Measurements from ENCODE around the gene GK.
A peak's percentile ranks its signal among the peaks of the same experiment; 100 is the strongest.

The GK gene

GRCh38 chrX:30713061-30713525 is 59.9 kb downstream of the GK start:
- no peaks in the 10 kb centered on the region for H3K4me1 ChIP-seq (ENCODE audit: control insufficient read depth, insufficient read depth, low read length)
- H3K36me3 ChIP-seq (ENCODE audit: control insufficient read depth in 2 of 2, insufficient read depth in 1 of 2, low read length in 2 of 2): peaks cover 4 to 44% of the 10 kb centered on the region in 2 experiments; a peak in 2 of 3 replicates
- ChIA-PET CTCF (interaction anchor here (0.7 to 1.4 kb wide), 5 partner anchors 9 to 143 kb away, joined by 3 to 12 read pairs (median 3); no protein-coding TSS in a partner anchor), POLR2A (no interaction called here)
- no peaks in the 10 kb centered on the region for H3K9me3 ChIP-seq (ENCODE audit: control insufficient read depth, insufficient read depth, low read depth, low read length)
- H3K4me3 ChIP-seq (ENCODE audit: low read depth, low read length): no peak overlapping the region
- no peak overlapping the region for H3K27ac ChIP-seq (ENCODE audit: extremely low read depth, low read depth, low read length)
- TF ChIP-seq ZNF654 (tag by site-specific recombination; IDR thresholded peaks at IDR 0.05; ENCODE audit: low read depth) (peak; percentile 59), ZNF660 (tag by site-specific recombination; IDR thresholded peaks at IDR 0.05) (no peak)

DNA sequence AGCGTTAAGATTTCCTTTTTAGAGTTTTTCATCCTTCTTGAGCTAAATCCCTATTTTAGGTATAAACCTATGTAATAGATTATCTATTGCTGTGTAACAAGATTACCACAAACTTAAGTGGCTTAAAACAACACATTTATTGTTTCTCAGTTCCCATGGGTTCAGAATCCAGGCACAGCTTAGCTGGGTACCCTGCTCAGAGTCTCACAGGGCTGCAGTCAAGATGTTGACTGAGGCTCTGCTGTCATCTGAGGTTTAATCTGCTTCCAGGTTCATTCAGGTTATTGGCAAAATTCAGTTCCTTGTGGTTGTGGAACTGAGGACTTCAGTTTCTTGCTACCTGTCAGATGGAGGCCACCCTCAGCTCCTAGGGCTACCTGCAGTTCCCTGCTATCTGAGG is 60.9 kb downstream of the GK start:
- no peak overlapping the region for H3K4me3 ChIP-seq (ENCODE audit: low read depth, low read length)
- TF ChIP-seq ZNF311 (tag by site-specific recombination; IDR thresholded peaks at IDR 0.05; ENCODE audit: borderline replicate concordance) (no peak), ZSCAN30 (tag by site-specific recombination; IDR thresholded peaks at IDR 0.05) (no peak), ZNF621 (tag by site-specific recombination; IDR thresholded peaks at IDR 0.05) (no peak), ZNF785 (tag by site-specific recombination; IDR thresholded peaks at IDR 0.05) (no peak), KLF10 (tag by site-specific recombination; IDR thresholded peaks at IDR 0.05) (no peak), ZNF777 (tag by site-specific recombination; IDR thresholded peaks at IDR 0.05; ENCODE audit: borderline replicate concordance) (no peak), TCF7L2 (IDR thresholded peaks at IDR 0.05; ENCODE audit: borderline replicate concordance, low read depth, low read length) (no peak), BCL11A (tag by site-specific recombination; IDR thresholded peaks at IDR 0.05; ENCODE audit: low read depth) (no peak)
- TF ChIP-seq, protein P1, sequence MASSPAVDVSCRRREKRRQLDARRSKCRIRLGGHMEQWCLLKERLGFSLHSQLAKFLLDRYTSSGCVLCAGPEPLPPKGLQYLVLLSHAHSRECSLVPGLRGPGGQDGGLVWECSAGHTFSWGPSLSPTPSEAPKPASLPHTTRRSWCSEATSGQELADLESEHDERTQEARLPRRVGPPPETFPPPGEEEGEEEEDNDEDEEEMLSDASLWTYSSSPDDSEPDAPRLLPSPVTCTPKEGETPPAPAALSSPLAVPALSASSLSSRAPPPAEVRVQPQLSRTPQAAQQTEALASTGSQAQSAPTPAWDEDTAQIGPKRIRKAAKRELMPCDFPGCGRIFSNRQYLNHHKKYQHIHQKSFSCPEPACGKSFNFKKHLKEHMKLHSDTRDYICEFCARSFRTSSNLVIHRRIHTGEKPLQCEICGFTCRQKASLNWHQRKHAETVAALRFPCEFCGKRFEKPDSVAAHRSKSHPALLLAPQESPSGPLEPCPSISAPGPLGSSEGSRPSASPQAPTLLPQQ (tag by site-specific recombination; IDR thresholded peaks at IDR 0.05): no peak
- no peak overlapping the region for H3K27ac ChIP-seq (ENCODE audit: extremely low read depth, low read depth, low read length)
- peaks cover under 1 to 48% of the 10 kb centered on the region in 2 experiments; a peak in 2 of 3 replicates for H3K36me3 ChIP-seq (ENCODE audit: control insufficient read depth in 2 of 2, insufficient read depth in 1 of 2, low read length in 2 of 2)
- ChIA-PET CTCF (interaction anchor here (0.5 to 1.7 kb wide), 11 partner anchors 13 to 852 kb away, joined by 3 to 12 read pairs (median 3); no protein-coding TSS in a partner anchor), POLR2A (no interaction called here)
- no peaks in the 10 kb centered on the region for H3K4me1 ChIP-seq (ENCODE audit: control insufficient read depth, insufficient read depth, low read length)
- H3K9me3 ChIP-seq (ENCODE audit: control insufficient read depth, insufficient read depth, low read depth, low read length): no peaks in the 10 kb centered on the region

- ChIA-PET POLR2A (no interaction called here), CTCF (interaction anchor here (0.7 to 1.4 kb wide), 3 partner anchors 19 to 146 kb away, joined by 4 to 6 read pairs (median 6); no protein-coding TSS in a partner anchor)
- H3K9me3 ChIP-seq (ENCODE audit: control insufficient read depth, insufficient read depth, low read depth, low read length): no peaks in the 10 kb centered on the region
- H3K27ac ChIP-seq (ENCODE audit: extremely low read depth, low read depth, low read length): no peak overlapping the region
- no peaks in the 10 kb centered on the region for H3K4me1 ChIP-seq (ENCODE audit: control insufficient read depth, insufficient read depth, low read length)
- peaks cover 0 to 57% of the 10 kb centered on the region in 2 experiments; a peak in 1 of 3 replicates for H3K36me3 ChIP-seq (ENCODE audit: control insufficient read depth in 2 of 2, insufficient read depth in 1 of 2, low read length in 2 of 2)
- H3K4me3 ChIP-seq (ENCODE audit: low read depth, low read length): no peak overlapping the region
- TF ChIP-seq, protein P2, sequence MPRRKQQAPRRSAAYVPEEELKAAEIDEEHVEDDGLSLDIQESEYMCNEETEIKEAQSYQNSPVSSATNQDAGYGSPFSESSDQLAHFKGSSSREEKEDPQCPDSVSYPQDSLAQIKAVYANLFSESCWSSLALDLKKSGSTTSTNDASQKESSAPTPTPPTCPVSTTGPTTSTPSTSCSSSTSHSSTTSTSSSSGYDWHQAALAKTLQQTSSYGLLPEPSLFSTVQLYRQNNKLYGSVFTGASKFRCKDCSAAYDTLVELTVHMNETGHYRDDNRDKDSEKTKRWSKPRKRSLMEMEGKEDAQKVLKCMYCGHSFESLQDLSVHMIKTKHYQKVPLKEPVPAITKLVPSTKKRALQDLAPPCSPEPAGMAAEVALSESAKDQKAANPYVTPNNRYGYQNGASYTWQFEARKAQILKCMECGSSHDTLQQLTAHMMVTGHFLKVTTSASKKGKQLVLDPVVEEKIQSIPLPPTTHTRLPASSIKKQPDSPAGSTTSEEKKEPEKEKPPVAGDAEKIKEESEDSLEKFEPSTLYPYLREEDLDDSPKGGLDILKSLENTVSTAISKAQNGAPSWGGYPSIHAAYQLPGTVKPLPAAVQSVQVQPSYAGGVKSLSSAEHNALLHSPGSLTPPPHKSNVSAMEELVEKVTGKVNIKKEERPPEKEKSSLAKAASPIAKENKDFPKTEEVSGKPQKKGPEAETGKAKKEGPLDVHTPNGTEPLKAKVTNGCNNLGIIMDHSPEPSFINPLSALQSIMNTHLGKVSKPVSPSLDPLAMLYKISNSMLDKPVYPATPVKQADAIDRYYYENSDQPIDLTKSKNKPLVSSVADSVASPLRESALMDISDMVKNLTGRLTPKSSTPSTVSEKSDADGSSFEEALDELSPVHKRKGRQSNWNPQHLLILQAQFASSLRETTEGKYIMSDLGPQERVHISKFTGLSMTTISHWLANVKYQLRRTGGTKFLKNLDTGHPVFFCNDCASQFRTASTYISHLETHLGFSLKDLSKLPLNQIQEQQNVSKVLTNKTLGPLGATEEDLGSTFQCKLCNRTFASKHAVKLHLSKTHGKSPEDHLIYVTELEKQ (tag by site-specific recombination; IDR thresholded peaks at IDR 0.05; ENCODE audit: borderline replicate concordance): no peak
- TF ChIP-seq ZNF777 (tag by site-specific recombination; IDR thresholded peaks at IDR 0.05; ENCODE audit: borderline replicate concordance) (no peak), ZNF239 (tag by site-specific recombination; IDR thresholded peaks at IDR 0.05) (no peak), ZNF354C (tag by site-specific recombination; IDR thresholded peaks at IDR 0.05; ENCODE audit: borderline replicate concordance, low read depth) (no peak), ZNF37A (tag by site-specific recombination; IDR thresholded peaks at IDR 0.05) (no peak), ZNF121 (tag by site-specific recombination; IDR thresholded peaks at IDR 0.05) (no peak), ZNF266 (tag by site-specific recombination; IDR thresholded peaks at IDR 0.05; ENCODE audit: low read depth) (no peak), ZNF202 (tag by site-specific recombination; IDR thresholded peaks at IDR 0.05; ENCODE audit: borderline replicate concordance) (no peak), ZNF426 (tag by site-specific recombination; IDR thresholded peaks at IDR 0.05) (no peak), MEIS1 (CRISPR knock-in tag; IDR thresholded peaks at IDR 0.05; ENCODE audit: borderline replicate concordance) (no peak), ZNF211 (tag by site-specific recombination; IDR thresholded peaks at IDR 0.05; ENCODE audit: low read depth) (no peak), ZNF785 (tag by site-specific recombination; IDR thresholded peaks at IDR 0.05) (no peak)
- TF ChIP-seq, protein P3, sequence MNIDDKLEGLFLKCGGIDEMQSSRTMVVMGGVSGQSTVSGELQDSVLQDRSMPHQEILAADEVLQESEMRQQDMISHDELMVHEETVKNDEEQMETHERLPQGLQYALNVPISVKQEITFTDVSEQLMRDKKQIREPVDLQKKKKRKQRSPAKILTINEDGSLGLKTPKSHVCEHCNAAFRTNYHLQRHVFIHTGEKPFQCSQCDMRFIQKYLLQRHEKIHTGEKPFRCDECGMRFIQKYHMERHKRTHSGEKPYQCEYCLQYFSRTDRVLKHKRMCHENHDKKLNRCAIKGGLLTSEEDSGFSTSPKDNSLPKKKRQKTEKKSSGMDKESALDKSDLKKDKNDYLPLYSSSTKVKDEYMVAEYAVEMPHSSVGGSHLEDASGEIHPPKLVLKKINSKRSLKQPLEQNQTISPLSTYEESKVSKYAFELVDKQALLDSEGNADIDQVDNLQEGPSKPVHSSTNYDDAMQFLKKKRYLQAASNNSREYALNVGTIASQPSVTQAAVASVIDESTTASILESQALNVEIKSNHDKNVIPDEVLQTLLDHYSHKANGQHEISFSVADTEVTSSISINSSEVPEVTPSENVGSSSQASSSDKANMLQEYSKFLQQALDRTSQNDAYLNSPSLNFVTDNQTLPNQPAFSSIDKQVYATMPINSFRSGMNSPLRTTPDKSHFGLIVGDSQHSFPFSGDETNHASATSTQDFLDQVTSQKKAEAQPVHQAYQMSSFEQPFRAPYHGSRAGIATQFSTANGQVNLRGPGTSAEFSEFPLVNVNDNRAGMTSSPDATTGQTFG (tag by site-specific recombination; IDR thresholded peaks at IDR 0.05; ENCODE audit: borderline replicate concordance): no peak
- TF ChIP-seq, protein P4, sequence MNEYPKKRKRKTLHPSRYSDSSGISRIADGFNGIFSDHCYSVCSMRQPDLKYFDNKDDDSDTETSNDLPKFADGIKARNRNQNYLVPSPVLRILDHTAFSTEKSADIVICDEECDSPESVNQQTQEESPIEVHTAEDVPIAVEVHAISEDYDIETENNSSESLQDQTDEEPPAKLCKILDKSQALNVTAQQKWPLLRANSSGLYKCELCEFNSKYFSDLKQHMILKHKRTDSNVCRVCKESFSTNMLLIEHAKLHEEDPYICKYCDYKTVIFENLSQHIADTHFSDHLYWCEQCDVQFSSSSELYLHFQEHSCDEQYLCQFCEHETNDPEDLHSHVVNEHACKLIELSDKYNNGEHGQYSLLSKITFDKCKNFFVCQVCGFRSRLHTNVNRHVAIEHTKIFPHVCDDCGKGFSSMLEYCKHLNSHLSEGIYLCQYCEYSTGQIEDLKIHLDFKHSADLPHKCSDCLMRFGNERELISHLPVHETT (tag by site-specific recombination; IDR thresholded peaks at IDR 0.05): no peak
Measured at GRCh38 chrX:30715976-30716375, 62.8 kb downstream of the GK start.

All from HEK293 (cell line).